GM12878 (cell line): Measurements from ENCODE around the gene TGFBR3. TPM values are rescaled to one million over a fixed set of nuclear protein-coding genes. Genes with fewer than 3 reads are reported as not detected.

ENCODE experiments used
- ATAC-seq: fragments of 200-7000 bp; cut with Tn5 transposase; 3 replicates; pipeline ENCODE4 v1.9.1; 2020; ENCODE audit warnings: mild to moderate bottlenecking, moderate library complexity
- BruUV-seq: library from RNA; stranded (reverse); fragments of 400-500 nt; replicated peaks from 2 replicates; lab custom pipeline; 2021; lab: Mats Ljungman, UMichigan
- CTCF ChIA-PET: fragments of 300-600 bp; sonication (Branson Sonifier 250); formaldehyde crosslinking; extraction: SDS; loops from one replicate; lab custom pipeline; 2021; ENCODE audit warnings: inconsistent platforms; lab: Yijun Ruan, JAX
- POLR2A ChIA-PET: fragments of 350-600 bp; formaldehyde crosslinking; extraction: SDS; loops from one replicate; lab custom pipeline; 2021; ENCODE audit warnings: inconsistent platforms; lab: Charles Lee
- RAD21 ChIA-PET: fragments of 300-600 bp; sonication (Branson Sonifier 250); formaldehyde crosslinking; loops from one replicate; lab custom pipeline; 2023; ENCODE audit warnings: antibody characterized with exemption; ENCODE audit not compliant: unreplicated experiment; lab: Charles Lee
- SMC1A ChIA-PET: fragments of 300-600 bp; sonication (Branson Sonifier 250); formaldehyde crosslinking; loops from one replicate; lab custom pipeline; 2023; ENCODE audit not compliant: unreplicated experiment, uncharacterized antibody; lab: Charles Lee
- DNase-seq: peaks from one replicate; pipeline ENCODE4 v3.0.0-alpha.2; 2011; ENCODE audit warnings: low read depth, low spot score
- FAIRE-seq: peaks from 3 replicates; lab custom pipeline; 2011; peaks lifted over from hg19 to GRCh38; lab: Jason Lieb, UNC
- H2AFZ ChIP-seq: 2 replicates; pipeline ENCODE4 v1.6.0; 2011; ENCODE audit warnings: low read depth, low read length, control low read depth; ENCODE audit not compliant: control insufficient read depth
- H3K27ac ChIP-seq: 2 replicates; pipeline ENCODE4 v1.5.1; 2011; ENCODE audit warnings: control low read depth; ENCODE audit not compliant: control insufficient read depth, insufficient read depth
- H3K27me3 ChIP-seq, 2 experiments: replicated peaks in 1 of 2; 2 replicates each; pipeline versions ENCODE4 v1.6.0 to v1.6.1; 2011; ENCODE audit warnings: low read length in 1 of 2; ENCODE audit not compliant: control insufficient read depth in 2 of 2, insufficient read depth in 2 of 2
- H3K36me3 ChIP-seq, 2 experiments: 2 replicates each; pipeline ENCODE4 v1.5.1; 2011; ENCODE audit warnings: low read length in 1 of 2; ENCODE audit not compliant: control insufficient read depth in 2 of 2, insufficient read depth in 2 of 2
- H3K4me1 ChIP-seq: 2 replicates; pipeline ENCODE4 v1.6.1; 2011; ENCODE audit warnings: mild to moderate bottlenecking, low read length, moderate library complexity, mixed read lengths; ENCODE audit not compliant: control insufficient read depth, insufficient read depth
- H3K4me2 ChIP-seq: 2 replicates; pipeline ENCODE4 v1.6.0; 2011; ENCODE audit warnings: control low read depth; ENCODE audit not compliant: control insufficient read depth, insufficient read depth
- H3K4me3 ChIP-seq: fragments of 200-600 bp; sonication (generic); 2 replicates; pipeline ENCODE4 v1.5.1; 2016
- H3K79me2 ChIP-seq: 2 replicates; pipeline ENCODE4 v1.6.0; 2011; ENCODE audit warnings: low read length; ENCODE audit not compliant: control insufficient read depth, insufficient read depth
- H3K9ac ChIP-seq: 2 replicates; pipeline ENCODE4 v1.8.0; 2011; ENCODE audit warnings: low read length, control low read depth, mixed read lengths; ENCODE audit not compliant: control insufficient read depth, insufficient read depth
- H3K9me3 ChIP-seq: replicated peaks from 3 replicates; pipeline ENCODE4 v1.5.1; 2011; ENCODE audit warnings: mild to moderate bottlenecking, low read length; ENCODE audit not compliant: control insufficient read depth, insufficient read depth
- H4K20me1 ChIP-seq: 2 replicates; pipeline ENCODE4 v1.6.0; 2011; ENCODE audit not compliant: control insufficient read depth, insufficient read depth
- CHD2 ChIP-seq: IDR thresholded peaks from 2 replicates; pipeline ENCODE4 v1.6.1; 2011; ENCODE audit warnings: low read depth, low read length, improper control_type of control experiment, borderline replicate concordance
- NFYA ChIP-seq: IDR thresholded peaks from 2 replicates; pipeline ENCODE4 v1.6.1; 2011; ENCODE audit warnings: low read depth, mild to moderate bottlenecking, low read length, improper control_type of control experiment, borderline replicate concordance
- RUNX3 ChIP-seq: IDR thresholded peaks from 2 replicates; pipeline ENCODE4 v1.6.1; 2012; ENCODE audit warnings: low read length, inconsistent platforms
- SMAD5 ChIP-seq: IDR thresholded peaks from 2 replicates; pipeline ENCODE4 v1.6.1; 2016; ENCODE audit warnings: antibody characterized with exemption, low read depth
- SPI1 ChIP-seq: IDR thresholded peaks from 2 replicates; pipeline ENCODE4 v1.6.1; 2011; ENCODE audit warnings: low read depth, mild to moderate bottlenecking, low read length, moderate library complexity, borderline replicate concordance; ENCODE audit not compliant: insufficient read depth
- SUPT20H ChIP-seq: IDR thresholded peaks from 2 replicates; pipeline ENCODE4 v1.6.1; 2011; ENCODE audit warnings: low read depth, mild to moderate bottlenecking, low read length, moderate library complexity, borderline replicate concordance; ENCODE audit not compliant: control insufficient read depth
- WGBS: methylation state at CpG from one replicate; pipeline ENCODE4 v1.1.6; 2016; ENCODE audit warnings: low lambda C conversion rate; ENCODE audit not compliant: insufficient replicate concordance, insufficient coverage; ENCODE audit errors: missing lambda C conversion rate; 5-methylcytosine and 5-hydroxymethylcytosine counted together
- in situ Hi-C: fragments of 300-500 bp; cut with MboI; formaldehyde crosslinking; loops from 9 replicates; pipeline ENCODE4 v1.14.3; 2018; ENCODE audit warnings: mixed read lengths
- intact Hi-C: fragments of 100-400 bp; cut with micrococcal nuclease; formaldehyde crosslinking; loops from one replicate; pipeline ENCODE4 v1.14.2; 2022; ENCODE audit not compliant: unreplicated experiment
- polyA plus RNA-seq, 11 experiments: library from polyadenylated mRNA; depleted of rRNA in 4 of 11; unstranded in 6 of 11; stranded (reverse) in 5 of 11; fragments of >200 nt; fragmentation: Nextera tagmentation in 4 of 11; fragmentation: Illumina TruSeq in 1 of 11; extraction: Ambion mirVana in 4 of 11; extraction: Trizol in 1 of 11; gene quantifications; 1 replicate in 1 of 11; 2 replicates in 10 of 11; pipeline versions ENCODE4 v1.2.1 to v1.2.3, GENCODE V29; 2011 to 2016; ENCODE audit warnings: inconsistent platforms in 2 of 11, missing spikeins in 2 of 11, low read depth in 1 of 11
- total RNA-seq, 4 experiments: library from RNA; depleted of rRNA in 3 of 4; stranded (reverse); fragments of >200 nt in 3 of 4; fragmentation: Illumina TruSeq in 1 of 4; extraction: Trizol in 1 of 4; gene quantifications; 2 replicates each; pipeline versions ENCODE4 v1.2.1 to v1.2.3, GENCODE V29; 2013 to 2021
- TF ChIP-seq, protein P1 (sequence below): IDR thresholded peaks from 2 replicates; pipeline ENCODE4 v1.6.1; 2012; ENCODE audit warnings: improper control_type of control experiment, low read depth, low read length; ENCODE audit not compliant: insufficient replicate concordance

The TGFBR3 gene
- total and polyA plus RNA-seq, 10 of the 15 experiments (the other 5 are each of a cell fraction or from before 2014, with no cell fraction given) = 2.7 to 16.5 (median 12.6) TPM

DNA sequence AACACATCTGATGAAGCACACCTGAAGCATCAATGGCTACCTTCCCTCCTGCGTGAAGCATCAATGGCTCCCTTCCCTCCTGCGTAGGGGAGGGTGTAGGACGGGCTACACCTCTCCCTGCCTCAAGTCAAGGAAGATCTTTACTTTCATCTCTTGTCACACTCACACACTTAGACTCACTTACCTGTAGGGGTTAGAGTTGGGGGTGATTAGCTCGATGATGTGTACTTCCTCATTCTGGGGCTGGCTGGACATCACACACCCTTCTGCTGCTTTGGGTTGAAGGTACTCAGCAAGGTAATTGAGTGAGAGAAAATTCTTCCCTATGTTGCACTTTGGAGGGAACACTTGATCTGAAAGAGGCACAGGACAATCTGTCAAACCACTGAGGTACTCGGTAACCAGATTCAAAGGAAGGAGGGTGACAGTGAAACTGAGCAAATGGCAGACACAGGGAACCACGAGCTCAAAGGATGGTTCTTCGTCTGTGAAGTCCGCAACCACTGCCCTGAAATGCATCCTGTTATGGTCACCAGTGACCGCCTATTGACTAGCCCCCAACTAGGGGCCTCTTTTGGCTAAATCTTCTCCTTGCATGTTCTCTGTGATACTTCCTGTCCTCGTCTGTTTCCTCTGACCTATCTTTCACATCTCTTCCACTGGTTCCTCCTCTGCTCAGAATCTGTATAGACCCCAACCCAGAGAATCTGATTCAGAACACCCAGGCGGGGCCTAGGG is 156.2 kb downstream of the TGFBR3 start:
- Histone ChIP-seq H3K9me3 (no peaks in the 10 kb centered on the region), H3K79me2 (no peaks in the 10 kb centered on the region), H3K9ac (no peak overlapping the region), H3K27ac (no peak overlapping the region), H4K20me1 (no peaks in the 10 kb centered on the region), H3K27me3 (no peaks in the 10 kb centered on the region), H3K4me3 (no peak overlapping the region), H3K4me2 (no peak overlapping the region), H3K4me1 (peaks cover 28% of the 10 kb centered on the region), H3K36me3 (no peaks in the 10 kb centered on the region), H2AFZ (peak overlapping the region; percentile 19; the same call in 1 of the 2 replicates)
- POLR2A ChIA-PET = no interaction called here
- RAD21 ChIA-PET = no interaction called here
- in situ Hi-C loops (no loop called here), intact Hi-C loops (no loop called here)
- BruUV-seq = no TSS peak
- CTCF ChIA-PET = interaction anchor here (0.6 kb wide), 1 partner anchor 247 kb away, joined by 3 read pairs; no protein-coding TSS in a partner anchor
- ATAC-seq (no peak), DNase-seq (no peak), FAIRE-seq (no peak)
- SMC1A ChIA-PET = interaction anchor here (1.1 kb wide), 1 partner anchor 81 kb away, joined by 4 read pairs; no protein-coding TSS in a partner anchor
- 42% methylated on average over 11 of the region's 11 CpGs for WGBS
- TF ChIP-seq SUPT20H (no peak), RUNX3 (peak; percentile 59), SPI1 (0 out of 2 replicates have a peak, but pooled peaks have one; percentile 8), CHD2 (no peak), NFYA (no peak), SMAD5 (no peak)
- TF ChIP-seq, protein P1, sequence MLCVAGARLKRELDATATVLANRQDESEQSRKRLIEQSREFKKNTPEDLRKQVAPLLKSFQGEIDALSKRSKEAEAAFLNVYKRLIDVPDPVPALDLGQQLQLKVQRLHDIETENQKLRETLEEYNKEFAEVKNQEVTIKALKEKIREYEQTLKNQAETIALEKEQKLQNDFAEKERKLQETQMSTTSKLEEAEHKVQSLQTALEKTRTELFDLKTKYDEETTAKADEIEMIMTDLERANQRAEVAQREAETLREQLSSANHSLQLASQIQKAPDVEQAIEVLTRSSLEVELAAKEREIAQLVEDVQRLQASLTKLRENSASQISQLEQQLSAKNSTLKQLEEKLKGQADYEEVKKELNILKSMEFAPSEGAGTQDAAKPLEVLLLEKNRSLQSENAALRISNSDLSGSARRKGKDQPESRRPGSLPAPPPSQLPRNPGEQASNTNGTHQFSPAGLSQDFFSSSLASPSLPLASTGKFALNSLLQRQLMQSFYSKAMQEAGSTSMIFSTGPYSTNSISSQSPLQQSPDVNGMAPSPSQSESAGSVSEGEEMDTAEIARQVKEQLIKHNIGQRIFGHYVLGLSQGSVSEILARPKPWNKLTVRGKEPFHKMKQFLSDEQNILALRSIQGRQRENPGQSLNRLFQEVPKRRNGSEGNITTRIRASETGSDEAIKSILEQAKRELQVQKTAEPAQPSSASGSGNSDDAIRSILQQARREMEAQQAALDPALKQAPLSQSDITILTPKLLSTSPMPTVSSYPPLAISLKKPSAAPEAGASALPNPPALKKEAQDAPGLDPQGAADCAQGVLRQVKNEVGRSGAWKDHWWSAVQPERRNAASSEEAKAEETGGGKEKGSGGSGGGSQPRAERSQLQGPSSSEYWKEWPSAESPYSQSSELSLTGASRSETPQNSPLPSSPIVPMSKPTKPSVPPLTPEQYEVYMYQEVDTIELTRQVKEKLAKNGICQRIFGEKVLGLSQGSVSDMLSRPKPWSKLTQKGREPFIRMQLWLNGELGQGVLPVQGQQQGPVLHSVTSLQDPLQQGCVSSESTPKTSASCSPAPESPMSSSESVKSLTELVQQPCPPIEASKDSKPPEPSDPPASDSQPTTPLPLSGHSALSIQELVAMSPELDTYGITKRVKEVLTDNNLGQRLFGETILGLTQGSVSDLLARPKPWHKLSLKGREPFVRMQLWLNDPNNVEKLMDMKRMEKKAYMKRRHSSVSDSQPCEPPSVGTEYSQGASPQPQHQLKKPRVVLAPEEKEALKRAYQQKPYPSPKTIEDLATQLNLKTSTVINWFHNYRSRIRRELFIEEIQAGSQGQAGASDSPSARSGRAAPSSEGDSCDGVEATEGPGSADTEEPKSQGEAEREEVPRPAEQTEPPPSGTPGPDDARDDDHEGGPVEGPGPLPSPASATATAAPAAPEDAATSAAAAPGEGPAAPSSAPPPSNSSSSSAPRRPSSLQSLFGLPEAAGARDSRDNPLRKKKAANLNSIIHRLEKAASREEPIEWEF = no peak
